Neural cell (in vitro differentiated cells): ENCODE measurements around the gene MRPS22. TPM values are rescaled to one million over a fixed set of nuclear protein-coding genes. Genes with fewer than 3 reads are reported as not detected.

Experiments
- H2AFZ ChIP-seq: fragments of 200-600, 300-800 bp; sonication (generic), shearing (Covaris generic); 2 replicates; pipeline ENCODE4 v1.6.0; 2014; ENCODE audit warnings: low read depth, mild to moderate bottlenecking, antibody characterized with exemption, low read length, moderate library complexity
- H3F3A ChIP-seq: fragments of 200-600 bp; shearing (Covaris generic); 2 replicates; pipeline ENCODE4 v1.6.1; 2016; ENCODE audit warnings: mild to moderate bottlenecking, moderate library complexity, mixed read lengths, antibody characterized with exemption, low read length; ENCODE audit not compliant: insufficient read depth, poor library complexity, severe bottlenecking
- H3K27ac ChIP-seq: fragments of 200-600, 300-800 bp; sonication (generic), shearing (Covaris generic); 2 replicates; pipeline ENCODE4 v1.5.1; 2014; ENCODE audit warnings: mild to moderate bottlenecking, low read length, moderate library complexity
- H3K27me3 ChIP-seq: fragments of 300-800, 200-600 bp; sonication (generic), shearing (Covaris generic); 2 replicates; pipeline ENCODE4 v1.6.0; 2014; ENCODE audit warnings: mild to moderate bottlenecking, low read depth, low read length, moderate library complexity; ENCODE audit not compliant: insufficient read depth
- H3K36me3 ChIP-seq: fragments of 300-800, 200-600 bp; sonication (generic), shearing (Covaris generic); 2 replicates; pipeline ENCODE4 v1.5.1; 2014; ENCODE audit warnings: mild to moderate bottlenecking, antibody characterized with exemption, low read length, moderate library complexity; ENCODE audit not compliant: insufficient read depth
- H3K4me2 ChIP-seq: fragments of 300-800, 200-600 bp; sonication (generic), shearing (Covaris generic); 2 replicates; pipeline ENCODE4 v1.6.0; 2014; ENCODE audit warnings: mild to moderate bottlenecking, low read length
- H3K4me3 ChIP-seq: fragments of 300-800, 200-600 bp; sonication (generic), shearing (Covaris generic); 2 replicates; pipeline ENCODE4 v1.5.1; 2014; ENCODE audit warnings: mild to moderate bottlenecking, low read length, moderate library complexity
- H3K79me2 ChIP-seq: fragments of 200-600 bp; shearing (Covaris generic); replicated peaks from 2 replicates; pipeline ENCODE4 v1.6.0; 2014; ENCODE audit warnings: mild to moderate bottlenecking, low read length, moderate library complexity; ENCODE audit not compliant: insufficient read depth
- H3K9ac ChIP-seq: fragments of 300-800, 200-600 bp; sonication (generic), shearing (Covaris generic); 2 replicates; pipeline ENCODE4 v1.6.1; 2016; ENCODE audit warnings: mild to moderate bottlenecking, low read length, mixed read lengths
- H3K9me2 ChIP-seq: fragments of 200-600 bp; shearing (Covaris generic); 2 replicates; pipeline ENCODE4 v1.6.1; 2016; ENCODE audit warnings: mild to moderate bottlenecking, low read length, mixed read lengths; ENCODE audit not compliant: insufficient read depth
- H3K9me3 ChIP-seq: fragments of 200-600, 300-800 bp; sonication (generic), shearing (Covaris generic); 2 replicates; pipeline ENCODE4 v1.6.1; 2016; ENCODE audit warnings: mild to moderate bottlenecking, mixed run types, low read length, moderate library complexity, mixed read lengths
- H4K20me1 ChIP-seq: fragments of 200-600 bp; shearing (Covaris generic); 2 replicates; pipeline ENCODE4 v1.6.1; 2016; ENCODE audit warnings: mild to moderate bottlenecking, mixed run types; ENCODE audit not compliant: insufficient read depth
- EP300 ChIP-seq: fragments of 450-650 bp; conservative IDR thresholded peaks from 2 replicates; pipeline ENCODE4 v1.6.1; 2014; ENCODE audit warnings: antibody characterized with exemption, mild to moderate bottlenecking, moderate library complexity; ENCODE audit not compliant: poor library complexity, severe bottlenecking
- EZH2 ChIP-seq: fragments of 200-600, 300-800 bp; shearing (Covaris generic), sonication (generic); IDR thresholded peaks from 2 replicates; pipeline ENCODE4 v1.6.1; 2014; ENCODE audit warnings: antibody characterized with exemption, low read length, borderline replicate concordance, mild to moderate bottlenecking; ENCODE audit not compliant: insufficient read depth, poor library complexity, severe bottlenecking
- MXI1 ChIP-seq: fragments of 450-650 bp; conservative IDR thresholded peaks from 2 replicates; pipeline ENCODE4 v1.6.1; 2014; ENCODE audit warnings: antibody characterized with exemption, mild to moderate bottlenecking; ENCODE audit not compliant: poor library complexity, severe bottlenecking
- POLR2AphosphoS5 ChIP-seq: IDR thresholded peaks from 2 replicates; pipeline ENCODE4 v1.6.1; 2012
- RAD21 ChIP-seq: fragments of 450-650 bp; conservative IDR thresholded peaks from 2 replicates; pipeline ENCODE4 v1.6.1; 2014; ENCODE audit warnings: antibody characterized with exemption, mild to moderate bottlenecking, moderate library complexity
- SMC3 ChIP-seq: fragments of 450-650 bp; conservative IDR thresholded peaks from 2 replicates; pipeline ENCODE4 v1.6.1; 2014; ENCODE audit warnings: antibody characterized with exemption, mild to moderate bottlenecking, moderate library complexity; ENCODE audit not compliant: poor library complexity
- TAF1 ChIP-seq: IDR thresholded peaks from 2 replicates; pipeline ENCODE4 v1.6.1; 2012; ENCODE audit warnings: low read depth
- polyA plus RNA-seq: library from polyadenylated mRNA; depleted of rRNA; stranded (reverse); fragments of >200 nt; gene quantifications from 2 replicates; pipeline ENCODE4 v1.2.3, GENCODE V29; 2014
- TF ChIP-seq, protein P1 (sequence below): IDR thresholded peaks from 2 replicates; pipeline ENCODE4 v1.6.1; 2012; ENCODE audit warnings: borderline replicate concordance
- TF ChIP-seq, protein P2 (sequence below): fragments of 450-650 bp; IDR thresholded peaks from 2 replicates; pipeline ENCODE4 v1.5.1; 2014; ENCODE audit warnings: antibody characterized with exemption, mild to moderate bottlenecking, moderate library complexity; ENCODE audit not compliant: poor library complexity, severe bottlenecking

The MRPS22 gene
- polyA plus RNA-seq, 1 donor from 2014 or later: 80.7 TPM

DNA sequence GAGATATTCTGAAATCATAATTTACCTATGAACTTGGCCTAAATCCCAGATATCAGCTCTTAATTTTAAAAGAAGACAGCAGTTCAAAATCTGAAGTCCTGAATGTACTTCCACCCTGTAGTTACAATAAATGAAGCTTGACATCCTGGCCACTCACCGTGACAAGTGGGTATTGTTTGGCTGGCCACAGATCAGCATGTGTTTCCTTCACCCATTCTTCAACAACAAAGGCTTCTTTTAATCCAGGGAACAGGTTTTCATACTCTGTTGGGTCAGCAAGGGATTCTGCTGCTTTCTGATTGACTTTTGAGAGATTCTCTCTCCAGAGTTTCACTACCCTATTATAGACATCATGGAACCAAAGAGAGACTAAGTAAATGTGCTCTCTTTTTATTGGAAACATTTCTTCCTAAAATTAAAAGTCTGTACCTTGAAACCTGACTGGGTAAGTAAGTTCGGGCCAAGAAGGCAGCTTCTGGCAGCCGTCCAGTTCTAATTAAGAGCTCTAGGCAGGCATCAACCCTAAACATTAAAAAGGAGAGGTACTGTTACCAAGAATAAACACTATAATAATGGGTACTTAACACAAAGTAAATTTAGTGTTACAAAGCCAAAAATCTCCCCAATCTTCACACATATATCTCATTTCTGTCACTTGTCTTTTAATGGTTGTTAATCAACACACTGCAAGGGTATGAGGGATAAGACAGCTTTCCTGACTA lies 15.2 kb downstream of the MRPS22 start:
- peaks cover 22% of the 10 kb centered on the region for H3K36me3 ChIP-seq
- H3K4me2 ChIP-seq: no peak overlapping the region
- TF ChIP-seq POLR2AphosphoS5: no peak
- TF ChIP-seq SMC3: no peak
- no peak for TF ChIP-seq EZH2
- TF ChIP-seq TAF1: no peak
- no peak for TF ChIP-seq RAD21
- TF ChIP-seq MXI1: no peak
- TF ChIP-seq, protein P1, sequence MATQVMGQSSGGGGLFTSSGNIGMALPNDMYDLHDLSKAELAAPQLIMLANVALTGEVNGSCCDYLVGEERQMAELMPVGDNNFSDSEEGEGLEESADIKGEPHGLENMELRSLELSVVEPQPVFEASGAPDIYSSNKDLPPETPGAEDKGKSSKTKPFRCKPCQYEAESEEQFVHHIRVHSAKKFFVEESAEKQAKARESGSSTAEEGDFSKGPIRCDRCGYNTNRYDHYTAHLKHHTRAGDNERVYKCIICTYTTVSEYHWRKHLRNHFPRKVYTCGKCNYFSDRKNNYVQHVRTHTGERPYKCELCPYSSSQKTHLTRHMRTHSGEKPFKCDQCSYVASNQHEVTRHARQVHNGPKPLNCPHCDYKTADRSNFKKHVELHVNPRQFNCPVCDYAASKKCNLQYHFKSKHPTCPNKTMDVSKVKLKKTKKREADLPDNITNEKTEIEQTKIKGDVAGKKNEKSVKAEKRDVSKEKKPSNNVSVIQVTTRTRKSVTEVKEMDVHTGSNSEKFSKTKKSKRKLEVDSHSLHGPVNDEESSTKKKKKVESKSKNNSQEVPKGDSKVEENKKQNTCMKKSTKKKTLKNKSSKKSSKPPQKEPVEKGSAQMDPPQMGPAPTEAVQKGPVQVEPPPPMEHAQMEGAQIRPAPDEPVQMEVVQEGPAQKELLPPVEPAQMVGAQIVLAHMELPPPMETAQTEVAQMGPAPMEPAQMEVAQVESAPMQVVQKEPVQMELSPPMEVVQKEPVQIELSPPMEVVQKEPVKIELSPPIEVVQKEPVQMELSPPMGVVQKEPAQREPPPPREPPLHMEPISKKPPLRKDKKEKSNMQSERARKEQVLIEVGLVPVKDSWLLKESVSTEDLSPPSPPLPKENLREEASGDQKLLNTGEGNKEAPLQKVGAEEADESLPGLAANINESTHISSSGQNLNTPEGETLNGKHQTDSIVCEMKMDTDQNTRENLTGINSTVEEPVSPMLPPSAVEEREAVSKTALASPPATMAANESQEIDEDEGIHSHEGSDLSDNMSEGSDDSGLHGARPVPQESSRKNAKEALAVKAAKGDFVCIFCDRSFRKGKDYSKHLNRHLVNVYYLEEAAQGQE: no peak
- TF ChIP-seq EP300: no peak
- TF ChIP-seq, protein P2, sequence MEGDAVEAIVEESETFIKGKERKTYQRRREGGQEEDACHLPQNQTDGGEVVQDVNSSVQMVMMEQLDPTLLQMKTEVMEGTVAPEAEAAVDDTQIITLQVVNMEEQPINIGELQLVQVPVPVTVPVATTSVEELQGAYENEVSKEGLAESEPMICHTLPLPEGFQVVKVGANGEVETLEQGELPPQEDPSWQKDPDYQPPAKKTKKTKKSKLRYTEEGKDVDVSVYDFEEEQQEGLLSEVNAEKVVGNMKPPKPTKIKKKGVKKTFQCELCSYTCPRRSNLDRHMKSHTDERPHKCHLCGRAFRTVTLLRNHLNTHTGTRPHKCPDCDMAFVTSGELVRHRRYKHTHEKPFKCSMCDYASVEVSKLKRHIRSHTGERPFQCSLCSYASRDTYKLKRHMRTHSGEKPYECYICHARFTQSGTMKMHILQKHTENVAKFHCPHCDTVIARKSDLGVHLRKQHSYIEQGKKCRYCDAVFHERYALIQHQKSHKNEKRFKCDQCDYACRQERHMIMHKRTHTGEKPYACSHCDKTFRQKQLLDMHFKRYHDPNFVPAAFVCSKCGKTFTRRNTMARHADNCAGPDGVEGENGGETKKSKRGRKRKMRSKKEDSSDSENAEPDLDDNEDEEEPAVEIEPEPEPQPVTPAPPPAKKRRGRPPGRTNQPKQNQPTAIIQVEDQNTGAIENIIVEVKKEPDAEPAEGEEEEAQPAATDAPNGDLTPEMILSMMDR: no peak

DNA sequence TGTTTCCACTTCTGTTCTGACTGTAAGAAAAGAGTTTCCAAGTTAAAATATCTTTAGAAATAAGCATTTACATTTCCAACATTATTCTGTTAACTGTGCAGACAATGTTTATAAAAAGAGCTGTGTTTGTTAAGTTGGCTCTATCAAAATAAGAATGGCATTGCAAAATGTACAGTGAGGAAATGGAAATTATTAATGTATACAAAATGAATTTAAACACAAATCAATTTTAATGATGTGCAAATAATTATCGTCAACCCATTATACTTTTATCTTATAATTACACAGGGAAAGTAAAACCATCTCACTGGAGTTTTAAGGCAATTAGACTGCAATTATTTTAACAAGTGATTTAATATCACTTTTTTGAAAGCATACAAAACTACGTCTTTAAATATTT lies 17.5 kb downstream of the MRPS22 start:
- Histone ChIP-seq H3K4me2 (no peak overlapping the region), H4K20me1 (no peaks in the 10 kb centered on the region), H3K27me3 (no peaks in the 10 kb centered on the region), H3F3A (no peaks in the 10 kb centered on the region), H3K4me3 (no peak overlapping the region), H3K9ac (no peak overlapping the region), H3K9me2 (no peaks in the 10 kb centered on the region), H3K9me3 (no peaks in the 10 kb centered on the region), H3K27ac (no peak overlapping the region), H3K79me2 (no peaks in the 10 kb centered on the region), H2AFZ (no peak overlapping the region), H3K36me3 (peaks cover 27% of the 10 kb centered on the region)
- no peak for TF ChIP-seq SMC3
- no peak for TF ChIP-seq EZH2
- no peak for TF ChIP-seq RAD21

More for the DNA sequence above, 15.2 kb downstream of the MRPS22 start:
- Histone ChIP-seq H3F3A (no peaks in the 10 kb centered on the region), H3K4me3 (no peak overlapping the region), H3K79me2 (no peaks in the 10 kb centered on the region), H3K9me3 (no peaks in the 10 kb centered on the region), H3K9me2 (no peaks in the 10 kb centered on the region), H3K9ac (no peak overlapping the region), H3K27me3 (no peaks in the 10 kb centered on the region), H4K20me1 (no peaks in the 10 kb centered on the region), H3K27ac (no peak overlapping the region), H2AFZ (no peak overlapping the region)
